Measurements from ENCODE around the gene DAP.

DAP gene

GRCh38 chr5:10673407-10673806 is 87.6 kb downstream of the DAP start:
- DNase-seq (ENCODE audit: low read depth) = no peak
- H3K4me3 ChIP-seq (ENCODE audit: low read depth, low read length) = no peak overlapping the region
- no peak for TF ChIP-seq CTCF (conservative IDR thresholded peaks at IDR 0.05; ENCODE audit: low read depth, low read length)

- DNase-seq (ENCODE audit: low read depth) = no peak
- no peak overlapping the region for H3K4me3 ChIP-seq (ENCODE audit: low read depth, low read length)
- TF ChIP-seq CTCF (conservative IDR thresholded peaks at IDR 0.05; ENCODE audit: low read depth, low read length) = no peak
Measured at GRCh38 chr5:10673017-10673389, 88.0 kb downstream of the DAP start.

GRCh38 chr5:10672146-10673016 is 88.7 kb downstream of the DAP start:
- DNase-seq (ENCODE audit: low read depth) = no peak
- no peak overlapping the region for H3K4me3 ChIP-seq (ENCODE audit: low read depth, low read length)
- no peak for TF ChIP-seq CTCF (conservative IDR thresholded peaks at IDR 0.05; ENCODE audit: low read depth, low read length)

GRCh38 chr5:10671041-10672008 is 89.7 kb downstream of the DAP start:
- no peak for DNase-seq (ENCODE audit: low read depth)
- no peak overlapping the region for H3K4me3 ChIP-seq (ENCODE audit: low read depth, low read length)
- TF ChIP-seq CTCF (conservative IDR thresholded peaks at IDR 0.05; ENCODE audit: low read depth, low read length) = no peak

DNA sequence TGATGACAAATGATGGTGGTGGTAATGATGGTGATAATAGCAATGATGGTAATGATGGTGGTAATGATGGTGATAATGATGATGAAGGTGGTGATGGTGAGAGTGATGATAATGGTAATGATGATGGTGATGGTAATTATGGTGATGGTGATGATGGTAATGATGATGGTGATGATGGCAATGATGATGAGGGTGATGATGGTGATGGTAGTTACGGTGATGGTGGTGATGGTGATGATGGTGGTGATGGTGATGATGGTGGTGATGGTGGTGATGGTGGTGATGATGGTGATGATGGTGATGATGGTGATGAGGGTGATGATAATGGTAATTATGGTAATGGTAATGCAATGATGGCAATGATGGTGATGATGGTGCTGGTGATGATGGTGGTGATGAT is 91.1 kb downstream of the DAP start:
- no peak for TF ChIP-seq CTCF (conservative IDR thresholded peaks at IDR 0.05; ENCODE audit: low read depth, low read length)
- no peak overlapping the region for H3K4me3 ChIP-seq (ENCODE audit: low read depth, low read length)
- no peak for DNase-seq (ENCODE audit: low read depth)

DNA sequence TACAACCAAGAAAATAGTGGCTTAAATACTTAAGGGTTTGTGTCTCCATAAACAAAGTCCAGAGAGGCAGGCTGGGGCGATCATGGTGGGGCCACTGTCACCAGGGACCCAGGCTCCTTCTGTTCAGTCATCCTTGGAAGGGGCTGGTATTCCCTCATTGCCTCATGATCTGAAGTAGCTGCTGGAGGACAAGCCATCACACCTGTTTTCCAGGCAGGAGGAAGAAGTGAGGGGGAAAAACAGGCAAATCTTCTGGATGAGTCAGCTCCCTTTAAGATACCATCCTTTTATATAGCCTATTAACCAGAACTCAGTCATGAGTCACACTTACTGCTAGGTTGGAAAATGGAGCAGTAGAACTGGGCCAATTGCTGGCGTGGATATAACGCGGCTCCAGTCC is 92.3 kb downstream of the DAP start:
- TF ChIP-seq CTCF (conservative IDR thresholded peaks at IDR 0.05; ENCODE audit: low read depth, low read length) = no peak
- no peak overlapping the region for H3K4me3 ChIP-seq (ENCODE audit: low read depth, low read length)
- DNase-seq (ENCODE audit: low read depth) = no peak
